OCI-LY3 (cell line): ENCODE data around the gene PLA2G4D.

Source experiments
- H2AFZ ChIP-seq: fragments of 200-600, 300-600 bp; shearing (Covaris generic); 2 replicates; pipeline ENCODE4 v1.6.0; 2014; ENCODE audit warnings: antibody characterized with exemption, low read depth, low read length
- H3K27ac ChIP-seq: fragments of 200-600, 300-600 bp; sonication (generic); 2 replicates; pipeline ENCODE4 v1.5.1; 2014; ENCODE audit warnings: mild to moderate bottlenecking, low read length, moderate library complexity, mixed read lengths
- H3K27me3 ChIP-seq: fragments of 200-600, 300-600 bp; sonication (generic); 2 replicates; pipeline ENCODE4 v1.6.1; 2014; ENCODE audit warnings: low read depth, low read length, mixed read lengths
- H3K36me3 ChIP-seq: fragments of 200-600, 300-600 bp; sonication (generic); replicated peaks from 2 replicates; pipeline ENCODE3; 2014; ENCODE audit warnings: low read depth, low read length, mixed read lengths
- H3K4me1 ChIP-seq: fragments of 300-600, 200-600 bp; sonication (generic); 2 replicates; pipeline ENCODE4 v1.6.1; 2014; ENCODE audit warnings: low read length, mixed read lengths
- H3K4me2 ChIP-seq: fragments of 200-600, 300-600 bp; sonication (generic); 2 replicates; pipeline ENCODE4 v1.6.1; 2014; ENCODE audit warnings: low read length, mixed read lengths
- H3K4me3 ChIP-seq: fragments of 300-600, 200-600 bp; sonication (generic); 2 replicates; pipeline ENCODE4 v1.5.1; 2014; ENCODE audit warnings: antibody characterized with exemption, mild to moderate bottlenecking, low read length, moderate library complexity
- H3K79me2 ChIP-seq: fragments of 300-600, 200-600 bp; shearing (Covaris generic); 2 replicates; pipeline ENCODE4 v1.6.1; 2014; ENCODE audit warnings: mild to moderate bottlenecking, low read length, mixed read lengths
- H3K9ac ChIP-seq: fragments of 300-600, 200-600 bp; shearing (Covaris generic); 2 replicates; pipeline ENCODE4 v1.6.0; 2014; ENCODE audit warnings: mild to moderate bottlenecking, low read length, moderate library complexity
- H3K9me3 ChIP-seq: fragments of 200-600, 300-600 bp; shearing (Covaris generic); 2 replicates; pipeline ENCODE4 v1.6.1; 2014; ENCODE audit warnings: low read length, mixed read lengths; ENCODE audit not compliant: insufficient read depth
- H4K20me1 ChIP-seq: fragments of 200-600, 300-600 bp; sonication (generic); 2 replicates; pipeline ENCODE4 v1.6.1; 2016; ENCODE audit warnings: low read length, mixed read lengths; ENCODE audit not compliant: insufficient read depth
- EZH2phosphoT487 ChIP-seq: fragments of 200-600 bp; shearing (Covaris generic); IDR thresholded peaks from 2 replicates; pipeline ENCODE4 v1.6.1; 2018; ENCODE audit warnings: antibody characterized with exemption, mixed run types, low read depth
- TF ChIP-seq, protein P1 (sequence below): fragments of 200-600, 300-600 bp; sonication (generic); IDR thresholded peaks from 2 replicates; pipeline ENCODE4 v1.5.1; 2014; ENCODE audit warnings: antibody characterized with exemption, low read length, low read depth

Gene PLA2G4D

DNA sequence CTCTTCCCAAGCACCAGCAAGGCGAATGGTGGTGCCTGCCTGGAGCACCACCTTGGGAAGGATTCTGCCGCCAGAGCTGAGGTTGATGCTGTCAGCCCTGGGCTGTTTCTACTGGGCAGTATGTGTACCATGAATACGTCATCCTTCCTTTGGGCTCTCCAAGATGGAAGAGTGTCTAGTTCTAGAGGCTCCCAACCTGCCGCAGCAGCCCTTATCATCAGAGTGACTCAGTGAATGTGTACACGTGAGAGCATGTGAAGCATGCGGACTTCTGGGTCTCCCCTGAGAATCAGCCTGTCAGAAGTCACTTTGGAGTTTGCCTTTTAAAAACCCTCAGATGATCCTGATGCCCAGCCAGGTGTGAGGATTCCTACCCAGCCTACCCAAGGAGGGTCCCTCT, 20.9 kb downstream of the PLA2G4D start:
- Histone ChIP-seq H3K4me1 (no peaks in the 10 kb centered on the region), H3K9ac (no peak overlapping the region), H3K36me3 (no peaks in the 10 kb centered on the region), H3K9me3 (no peaks in the 10 kb centered on the region), H3K27ac (no peak overlapping the region), H3K4me3 (no peak overlapping the region), H2AFZ (no peak overlapping the region), H3K79me2 (no peaks in the 10 kb centered on the region), H3K27me3 (peaks cover 8% of the 10 kb centered on the region; the same call in 1 of the 2 replicates), H3K4me2 (no peak overlapping the region), H4K20me1 (no peaks in the 10 kb centered on the region)
- TF ChIP-seq EZH2phosphoT487 = no peak
- TF ChIP-seq, protein P1, sequence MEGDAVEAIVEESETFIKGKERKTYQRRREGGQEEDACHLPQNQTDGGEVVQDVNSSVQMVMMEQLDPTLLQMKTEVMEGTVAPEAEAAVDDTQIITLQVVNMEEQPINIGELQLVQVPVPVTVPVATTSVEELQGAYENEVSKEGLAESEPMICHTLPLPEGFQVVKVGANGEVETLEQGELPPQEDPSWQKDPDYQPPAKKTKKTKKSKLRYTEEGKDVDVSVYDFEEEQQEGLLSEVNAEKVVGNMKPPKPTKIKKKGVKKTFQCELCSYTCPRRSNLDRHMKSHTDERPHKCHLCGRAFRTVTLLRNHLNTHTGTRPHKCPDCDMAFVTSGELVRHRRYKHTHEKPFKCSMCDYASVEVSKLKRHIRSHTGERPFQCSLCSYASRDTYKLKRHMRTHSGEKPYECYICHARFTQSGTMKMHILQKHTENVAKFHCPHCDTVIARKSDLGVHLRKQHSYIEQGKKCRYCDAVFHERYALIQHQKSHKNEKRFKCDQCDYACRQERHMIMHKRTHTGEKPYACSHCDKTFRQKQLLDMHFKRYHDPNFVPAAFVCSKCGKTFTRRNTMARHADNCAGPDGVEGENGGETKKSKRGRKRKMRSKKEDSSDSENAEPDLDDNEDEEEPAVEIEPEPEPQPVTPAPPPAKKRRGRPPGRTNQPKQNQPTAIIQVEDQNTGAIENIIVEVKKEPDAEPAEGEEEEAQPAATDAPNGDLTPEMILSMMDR = no peak

DNA sequence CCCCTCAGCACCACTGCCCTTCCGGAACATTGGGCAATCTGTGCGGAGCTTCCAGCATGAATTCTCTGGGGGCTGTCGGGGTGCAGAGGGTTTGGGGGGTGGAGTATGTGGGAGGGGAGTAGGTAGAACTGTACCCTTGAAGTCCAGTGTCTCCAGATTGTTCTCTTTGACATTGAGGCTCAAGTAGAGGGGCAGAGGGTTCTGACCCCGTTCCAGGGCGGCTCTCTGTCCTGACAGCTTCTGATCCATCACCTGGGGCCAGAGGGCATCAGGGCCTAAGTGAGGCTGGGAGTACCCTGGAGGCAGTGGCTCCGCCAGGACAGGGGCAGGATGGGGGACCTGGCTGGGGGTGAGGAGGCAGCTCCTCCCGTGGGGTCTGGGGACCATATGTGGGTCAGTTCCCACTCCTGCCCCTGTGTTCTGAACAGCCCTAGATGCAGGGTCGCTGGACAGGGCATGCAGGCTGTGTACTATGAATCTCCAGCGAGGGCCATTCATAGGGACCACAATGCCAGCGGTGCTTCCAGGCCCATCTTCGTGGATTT, 22.1 kb downstream of the PLA2G4D start:
- Histone ChIP-seq H3K9me3 (no peaks in the 10 kb centered on the region), H3K4me1 (no peaks in the 10 kb centered on the region), H3K27ac (no peak overlapping the region), H4K20me1 (no peaks in the 10 kb centered on the region), H3K9ac (no peak overlapping the region), H3K36me3 (no peaks in the 10 kb centered on the region), H3K79me2 (no peaks in the 10 kb centered on the region), H2AFZ (no peak overlapping the region), H3K4me2 (no peak overlapping the region), H3K4me3 (no peak overlapping the region), H3K27me3 (peaks cover 8% of the 10 kb centered on the region; the same call in 1 of the 2 replicates)
- TF ChIP-seq, protein P1 = no peak
- no peak for TF ChIP-seq EZH2phosphoT487

DNA sequence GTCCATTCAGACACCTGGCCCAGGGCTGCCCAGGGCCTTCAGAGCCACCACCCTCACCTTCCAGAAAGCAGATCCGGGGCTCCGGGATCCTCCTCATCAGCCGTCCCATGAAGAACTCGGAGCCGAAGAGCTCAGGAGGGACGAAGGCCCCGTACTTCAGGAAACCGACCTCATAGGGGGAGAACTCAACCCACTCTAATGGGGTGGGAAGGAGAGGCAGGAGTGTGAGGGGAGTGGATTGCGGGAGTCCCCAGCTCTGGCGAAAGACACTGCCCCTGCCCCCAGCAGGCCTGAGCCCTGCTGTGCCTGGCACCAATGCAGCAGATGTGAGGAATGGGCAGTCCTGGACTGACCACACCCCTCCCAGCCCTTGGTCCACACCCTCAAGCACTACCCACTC, 22.6 kb downstream of the PLA2G4D start:
- H3K36me3 ChIP-seq = no peaks in the 10 kb centered on the region
- H3K27me3 ChIP-seq = peaks cover 8% of the 10 kb centered on the region; the same call in 1 of the 2 replicates
- no peaks in the 10 kb centered on the region for H3K9me3 ChIP-seq
- H3K9ac ChIP-seq = no peak overlapping the region
- H3K79me2 ChIP-seq = no peaks in the 10 kb centered on the region
- no peak for TF ChIP-seq EZH2phosphoT487
- TF ChIP-seq, protein P1 = no peak
- no peak overlapping the region for H2AFZ ChIP-seq
- H3K27ac ChIP-seq = no peak overlapping the region
- no peak overlapping the region for H3K4me3 ChIP-seq
- no peak overlapping the region for H3K4me2 ChIP-seq
- peaks cover 2% of the 10 kb centered on the region; the same call in 1 of the 2 replicates for H3K4me1 ChIP-seq
- H4K20me1 ChIP-seq = no peaks in the 10 kb centered on the region

DNA sequence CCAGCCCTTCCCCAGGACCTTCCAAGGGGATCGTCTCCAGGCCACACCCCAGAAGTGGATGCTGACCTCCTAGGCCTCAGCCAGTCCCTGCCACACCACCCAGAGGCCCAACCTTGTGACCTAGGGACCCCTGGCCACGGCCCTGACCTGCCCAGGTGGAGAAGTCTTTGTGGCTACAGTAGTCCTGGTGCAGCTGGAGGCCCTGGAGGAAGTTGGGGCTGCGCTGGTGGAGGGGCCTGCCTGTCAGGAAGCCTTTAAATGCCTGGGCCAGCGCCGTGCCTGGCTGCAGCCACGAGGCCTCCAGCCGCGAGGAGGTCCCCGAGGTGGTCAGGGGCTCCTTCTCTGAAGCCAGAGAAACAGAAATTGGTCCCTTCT, 23.4 kb downstream of the PLA2G4D start:
- TF ChIP-seq, protein P1 = no peak
- no peak for TF ChIP-seq EZH2phosphoT487
- no peaks in the 10 kb centered on the region for H3K79me2 ChIP-seq

More for the DNA sequence above, 23.4 kb downstream of the PLA2G4D start:
- no peaks in the 10 kb centered on the region for H3K36me3 ChIP-seq
- H3K4me2 ChIP-seq = no peak overlapping the region
- no peaks in the 10 kb centered on the region for H4K20me1 ChIP-seq
- H3K9me3 ChIP-seq = no peaks in the 10 kb centered on the region
- no peak overlapping the region for H3K27ac ChIP-seq
- H2AFZ ChIP-seq = no peak overlapping the region
- no peak overlapping the region for H3K4me3 ChIP-seq
- peaks cover 4% of the 10 kb centered on the region; the same call in 1 of the 2 replicates for H3K4me1 ChIP-seq
- no peak overlapping the region for H3K9ac ChIP-seq
- peaks cover 12% of the 10 kb centered on the region for H3K27me3 ChIP-seq
